HepG2 (cell line): ENCODE measurements around the gene KCTD14. TPM values are rescaled to one million over a fixed set of nuclear protein-coding genes. Genes with fewer than 3 reads are reported as not detected.

ENCODE experiments used
- ATAC-seq: fragments of 200-7000 bp; cut with Tn5 transposase; 3 replicates; pipeline ENCODE4 v1.9.1; 2020; ENCODE audit warnings: mild to moderate bottlenecking, moderate library complexity
- BruUV-seq: library from RNA; stranded (reverse); fragments of 400-500 nt; replicated peaks from 2 replicates; lab custom pipeline; 2021; lab: Mats Ljungman, UMichigan
- CTCF ChIA-PET: fragments of 300-600 bp; formaldehyde crosslinking; extraction: SDS; loops from one replicate; lab custom pipeline; 2021; ENCODE audit warnings: low total read pairs, inconsistent platforms, low intra/inter-chr PET ratio; lab: Yijun Ruan, JAX
- POLR2A ChIA-PET: fragments of 350-600 bp; sonication (Branson Sonifier 250); formaldehyde crosslinking; loops from one replicate; lab custom pipeline; 2020; ENCODE audit warnings: antibody characterized with exemption, inconsistent platforms; lab: Yijun Ruan, JAX
- DNase-seq: peaks from one replicate; pipeline ENCODE4 v3.0.0-alpha.2; 2015; ENCODE audit warnings: low spot score
- FAIRE-seq: peaks from 3 replicates; lab custom pipeline; 2011; peaks lifted over from hg19 to GRCh38; lab: Jason Lieb, UNC
- H2AFZ ChIP-seq: one replicate; pipeline ENCODE4 v1.6.1; 2011; ENCODE audit warnings: low read length, inconsistent platforms
- H3K27ac ChIP-seq: fragments of 300-600 bp; 3 replicates; pipeline ENCODE4 v1.8.0; 2011; ENCODE audit warnings: mixed run types, mild to moderate bottlenecking, mixed read lengths, low read length, inconsistent platforms; ENCODE audit not compliant: insufficient read depth; ENCODE audit errors: extremely low read length
- H3K27me3 ChIP-seq, 2 experiments: fragments of 200-600 bp in 1 of 2; 2 replicates in 1 of 2; 3 replicates in 1 of 2; pipeline versions ENCODE4 v1.6.0 to v1.8.0; 2011; ENCODE audit warnings: low read length in 2 of 2, mild to moderate bottlenecking in 2 of 2, moderate library complexity in 2 of 2, inconsistent platforms in 1 of 2; ENCODE audit not compliant: insufficient read depth in 2 of 2, control insufficient read depth in 1 of 2
- H3K36me3 ChIP-seq, 2 experiments: fragments of 200-600 bp in 1 of 2; replicated peaks in 1 of 2; 2 replicates in 1 of 2; 3 replicates in 1 of 2; pipeline versions ENCODE4 v1.5.1 to v1.8.0; 2011; ENCODE audit warnings: low read length in 2 of 2, inconsistent platforms in 1 of 2; ENCODE audit not compliant: insufficient read depth in 2 of 2, control insufficient read depth in 1 of 2
- H3K4me1 ChIP-seq: 2 replicates; pipeline ENCODE4 v1.5.1; 2012; ENCODE audit warnings: low read length, inconsistent platforms; ENCODE audit not compliant: insufficient read depth
- H3K4me2 ChIP-seq: 2 replicates; pipeline ENCODE4 v1.6.0; 2011; ENCODE audit warnings: low read depth, low read length, inconsistent platforms
- H3K4me3 ChIP-seq, 3 experiments: fragments of 200-600 bp in 1 of 3; sonication (generic), shearing (Covaris generic) in 1 of 3; replicated peaks in 1 of 3; 2 replicates each; pipeline ENCODE4 v1.5.1; 2011 to 2016; ENCODE audit warnings: low read length in 3 of 3, inconsistent platforms in 2 of 3, low read depth in 2 of 3, mild to moderate bottlenecking in 2 of 3, control low read depth in 1 of 3, mixed read lengths in 1 of 3; ENCODE audit not compliant: insufficient read depth in 1 of 3
- H3K79me2 ChIP-seq: one replicate; pipeline ENCODE4 v1.6.1; 2011; ENCODE audit warnings: low read length, inconsistent platforms; ENCODE audit not compliant: insufficient read depth
- H3K9ac ChIP-seq: 2 replicates; pipeline ENCODE4 v1.6.0; 2011; ENCODE audit warnings: mild to moderate bottlenecking, low read depth, low read length, inconsistent platforms; ENCODE audit not compliant: insufficient read depth
- H3K9me3 ChIP-seq: 2 replicates; pipeline ENCODE4 v1.5.1; 2012; ENCODE audit warnings: mild to moderate bottlenecking, low read length
- H4K20me1 ChIP-seq: 2 replicates; pipeline ENCODE4 v1.6.0; 2011; ENCODE audit warnings: inconsistent platforms, mild to moderate bottlenecking, low read length, moderate library complexity; ENCODE audit not compliant: insufficient read depth
- AHDC1 ChIP-seq: sonication (generic); formaldehyde crosslinking; IDR thresholded peaks from 2 replicates; pipeline ENCODE4 v1.5.1; 2020; ENCODE audit warnings: mild to moderate bottlenecking, missing genetic modification reagents, borderline replicate concordance
- AKNA ChIP-seq: sonication (generic); formaldehyde crosslinking; IDR thresholded peaks from 2 replicates; pipeline ENCODE4 v1.4.0; 2020; ENCODE audit warnings: missing genetic modification reagents, borderline replicate concordance
- BRCA1 ChIP-seq: sonication (generic); formaldehyde crosslinking; IDR thresholded peaks from 2 replicates; pipeline ENCODE4 v1.4.0; 2020; ENCODE audit warnings: missing genetic modification reagents
- HNRNPK ChIP-seq: fragments of 200-400 bp; formaldehyde crosslinking; IDR thresholded peaks from 2 replicates; pipeline ENCODE4 v1.6.1; 2018; ENCODE audit warnings: low read length, low read depth, moderate library complexity, mild to moderate bottlenecking; ENCODE audit not compliant: poor library complexity, severe bottlenecking
- MIER3 ChIP-seq: IDR thresholded peaks from 2 replicates; pipeline ENCODE4 v1.6.1; 2016; ENCODE audit warnings: missing compliant biosample characterization, borderline replicate concordance
- SNAI1 ChIP-seq: sonication (generic); formaldehyde crosslinking; IDR thresholded peaks from 2 replicates; pipeline ENCODE4 v1.5.0; 2020; ENCODE audit warnings: mild to moderate bottlenecking, missing genetic modification reagents, borderline replicate concordance
- ZNF660 ChIP-seq: sonication (generic); formaldehyde crosslinking; IDR thresholded peaks from 2 replicates; pipeline ENCODE4 v1.5.1; 2020; ENCODE audit warnings: mild to moderate bottlenecking, low read depth, missing genetic modification reagents, borderline replicate concordance
- ZNF704 ChIP-seq: sonication (generic); formaldehyde crosslinking; IDR thresholded peaks from 2 replicates; pipeline ENCODE4 v1.8.1; 2023; ENCODE audit warnings: mild to moderate bottlenecking, inconsistent platforms, moderate library complexity, missing genetic modification reagents, borderline replicate concordance
- ZNF713 ChIP-seq: sonication (generic); formaldehyde crosslinking; IDR thresholded peaks from 2 replicates; pipeline ENCODE4 v1.4.0; 2020; ENCODE audit warnings: mild to moderate bottlenecking, missing genetic modification reagents
- WGBS: methylation state at CpG from one replicate; pipeline ENCODE4 v1.1.6; 2017; ENCODE audit warnings: low lambda C conversion rate; 5-methylcytosine and 5-hydroxymethylcytosine counted together
- in situ Hi-C: cut with HindIII; loops from 2 replicates; pipeline ENCODE4 v1.10.0; 2017; ENCODE audit warnings: low pct_unique_long_range_greater_than_20kb; ENCODE audit not compliant: extremely low pct_ligation_motif_present
- intact Hi-C: fragments of 100-400 bp; cut with micrococcal nuclease; formaldehyde crosslinking; loops from one replicate; pipeline ENCODE4 v1.10.0; 2022; ENCODE audit not compliant: unreplicated experiment
- polyA plus RNA-seq, 8 experiments: library from polyadenylated mRNA; depleted of rRNA in 3 of 8; stranded (reverse) in 7 of 8; unstranded in 1 of 8; fragments of >200 nt; fragmentation: Illumina TruSeq in 4 of 8; extraction: Trizol in 4 of 8; gene quantifications; 2 replicates each; pipeline versions ENCODE4 v1.2.1 to v1.2.3, GENCODE V29; 2011 to 2016; ENCODE audit warnings: low read depth in 4 of 8, missing spikeins in 1 of 8, mixed read lengths in 1 of 8; ENCODE audit not compliant: insufficient read depth in 1 of 8
- total RNA-seq, 5 experiments: library from RNA; depleted of rRNA; stranded (reverse); fragments of >200 nt; fragmentation: Illumina TruSeq; extraction: Trizol; gene quantifications; 2 replicates each; pipeline ENCODE4 v1.2.3, GENCODE V29; 2016; ENCODE audit warnings: low read depth in 1 of 5
- TF ChIP-seq, protein P1 (sequence below): sonication (generic); formaldehyde crosslinking; IDR thresholded peaks from 2 replicates; pipeline ENCODE4 v1.9.0; 2021; ENCODE audit warnings: missing genetic modification reagents, mild to moderate bottlenecking, borderline replicate concordance

The KCTD14 gene
- total and polyA plus RNA-seq, 2 of the 13 experiments (the other 11 are each of a cell fraction or from before 2014, with no cell fraction given) = 10.3 to 15.6 TPM

GRCh38 chr11:78027759-78028158, 4.7 kb upstream of the KCTD14 start:
- POLR2A ChIA-PET = no interaction called here
- Histone ChIP-seq H4K20me1 (no peaks in the 10 kb centered on the region), H3K9me3 (no peaks in the 10 kb centered on the region), H3K9ac (no peak overlapping the region), H3K36me3 (no peaks in the 10 kb centered on the region), H3K79me2 (no peaks in the 10 kb centered on the region), H3K27me3 (no peaks in the 10 kb centered on the region)
- BruUV-seq = no TSS peak
- CTCF ChIA-PET = no interaction called here
- ATAC-seq = no peak
- no peak for FAIRE-seq
- no peak for DNase-seq
- 45% methylated on average over 2 of the region's 2 CpGs for WGBS
- in situ Hi-C loops = no loop called here
- TF ChIP-seq SNAI1 (CRISPR knock-in tag) (no peak), ZNF660 (CRISPR knock-in tag) (no peak), ZNF704 (no peak), ZNF713 (CRISPR knock-in tag) (no peak), AKNA (CRISPR knock-in tag) (no peak), HNRNPK (no peak), BRCA1 (CRISPR knock-in tag) (no peak), MIER3 (CRISPR knock-in tag) (no peak), AHDC1 (no peak)
- TF ChIP-seq, protein P1, sequence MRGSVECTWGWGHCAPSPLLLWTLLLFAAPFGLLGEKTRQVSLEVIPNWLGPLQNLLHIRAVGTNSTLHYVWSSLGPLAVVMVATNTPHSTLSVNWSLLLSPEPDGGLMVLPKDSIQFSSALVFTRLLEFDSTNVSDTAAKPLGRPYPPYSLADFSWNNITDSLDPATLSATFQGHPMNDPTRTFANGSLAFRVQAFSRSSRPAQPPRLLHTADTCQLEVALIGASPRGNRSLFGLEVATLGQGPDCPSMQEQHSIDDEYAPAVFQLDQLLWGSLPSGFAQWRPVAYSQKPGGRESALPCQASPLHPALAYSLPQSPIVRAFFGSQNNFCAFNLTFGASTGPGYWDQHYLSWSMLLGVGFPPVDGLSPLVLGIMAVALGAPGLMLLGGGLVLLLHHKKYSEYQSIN (CRISPR knock-in tag) = no peak
- TF ChIP-seq, all 625 proteins: peak for 0
- Histone ChIP-seq H3K4me2 (no peak overlapping the region), H3K27ac (no peak overlapping the region), H2AFZ (no peak overlapping the region), H3K4me1 (peaks cover 63% of the 10 kb centered on the region), H3K4me3 (no peak overlapping the region)
- intact Hi-C loops = no loop called here
